ENCODE measurements around the gene CX3CR1.

DNA sequence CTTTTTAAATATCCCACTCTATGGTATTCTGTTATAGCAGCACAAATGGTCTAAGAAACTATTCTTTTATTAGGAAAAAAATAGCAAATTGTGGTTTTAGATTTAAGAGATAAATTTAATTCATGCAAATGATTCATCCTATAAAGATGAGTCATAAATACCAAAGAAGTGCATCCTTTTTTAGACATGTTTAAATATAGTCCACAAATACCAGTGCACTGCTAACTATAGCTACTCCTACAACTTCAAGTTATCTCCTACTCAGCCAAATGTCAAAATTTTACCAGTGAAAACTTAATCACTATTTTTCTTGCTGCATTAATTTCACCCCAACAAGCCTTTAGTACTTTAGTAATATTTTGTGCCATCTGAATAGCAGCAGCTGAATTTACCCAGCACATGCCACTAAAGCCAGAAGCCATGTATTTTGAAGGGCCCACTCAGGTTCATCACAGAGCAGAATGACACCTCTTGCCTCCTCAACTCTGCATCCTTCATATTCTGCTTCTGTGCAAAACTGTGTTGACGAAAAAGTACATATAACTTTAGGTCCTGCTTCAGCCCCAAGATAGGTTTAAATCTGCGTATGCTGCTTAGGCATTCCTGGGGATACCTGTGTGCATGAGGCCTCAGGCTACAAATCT, 24.9 kb downstream of the CX3CR1 start:
- TF ChIP-seq POLR2AphosphoS5 (IDR thresholded peaks at IDR 0.05) (no peak), CTCF (IDR thresholded peaks at IDR 0.05) (no peak)
